H54 (cell line): ENCODE data around the gene SHISAL1.
"Not testable (repeated sequence)": the region's sequence is repeated elsewhere in the genome, so short reads cannot be mapped to it uniquely, and the experiment has no call there.

ENCODE experiments used
- DNase-seq: peaks from one replicate; pipeline ENCODE4 v3.0.0; 2011; ENCODE audit warnings: low spot score, mixed read lengths; ENCODE audit not compliant: insufficient read length
- FAIRE-seq: peaks from 3 replicates; lab custom pipeline; 2011; peaks lifted over from hg19 to GRCh38; lab: Jason Lieb, UNC
- POLR2A ChIP-seq: IDR thresholded peaks from 2 replicates; pipeline ENCODE4 v1.6.1; 2011; ENCODE audit warnings: low read depth, mild to moderate bottlenecking, low read length

SHISAL1 gene

DNA sequence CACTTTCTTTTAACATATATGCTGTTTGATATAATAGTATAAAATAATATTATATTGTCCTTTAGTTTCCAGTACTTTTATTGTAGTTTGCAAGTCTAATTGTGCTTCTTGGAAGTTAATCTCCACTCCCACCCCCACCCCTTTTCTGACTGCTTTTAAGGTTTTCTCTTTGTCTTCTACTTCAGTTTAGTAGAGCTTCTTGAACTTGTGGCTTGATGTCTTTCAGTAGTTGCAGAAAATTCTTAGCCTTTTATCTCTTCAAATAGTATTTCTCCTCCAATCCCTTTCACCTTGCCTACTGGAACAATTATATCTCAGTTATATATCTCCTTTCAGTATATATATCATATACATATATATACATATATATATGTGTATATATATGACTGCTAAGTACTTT lies 75.5 kb downstream of the SHISAL1 start:
- no peak for TF ChIP-seq POLR2A
- FAIRE-seq = no peak

DNA sequence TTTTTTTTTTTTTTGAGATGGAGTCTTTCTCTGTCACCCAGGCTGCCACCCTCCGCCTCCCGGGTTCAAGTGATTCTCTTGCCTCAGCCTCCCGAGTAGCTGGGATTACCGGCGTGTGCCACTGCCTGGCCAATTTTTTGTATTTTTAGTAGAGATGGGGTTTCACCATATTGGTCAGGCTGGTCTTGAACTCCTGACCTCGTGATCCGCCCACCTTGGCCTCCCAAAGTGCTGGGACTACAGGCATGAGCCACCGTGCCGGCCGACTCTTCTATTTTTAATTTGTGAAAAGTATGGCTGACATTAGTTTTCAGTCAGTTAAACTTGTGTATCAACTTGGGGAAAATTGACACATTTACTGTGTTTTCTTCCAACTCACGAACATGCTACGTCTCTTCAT lies 78.4 kb downstream of the SHISAL1 start:
- FAIRE-seq, DNase-seq: not testable (repeated sequence)

More for the DNA sequence above, 75.5 kb downstream of the SHISAL1 start:
- DNase-seq = no peak

DNA sequence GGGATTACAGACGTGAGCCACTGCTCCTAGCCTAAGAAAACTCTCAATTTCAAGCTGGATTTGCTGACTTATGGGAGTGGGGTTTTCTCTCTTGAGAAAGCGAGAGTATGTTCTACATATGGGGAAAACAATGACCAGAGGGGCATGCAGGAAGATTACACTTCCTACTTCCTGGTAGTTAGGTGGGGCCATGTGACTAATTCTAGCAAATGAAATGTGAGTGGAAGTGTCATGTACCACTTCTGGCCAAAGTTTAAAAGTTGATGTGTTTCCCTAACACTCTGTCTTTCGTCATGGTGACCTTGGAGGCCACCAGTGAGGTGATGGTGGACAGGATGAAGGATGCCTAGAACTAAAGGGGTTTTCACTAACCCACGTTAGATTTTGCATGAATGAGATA lies 81.5 kb downstream of the SHISAL1 start:
- no peak for TF ChIP-seq POLR2A
- FAIRE-seq (no peak), DNase-seq (no peak)

DNA sequence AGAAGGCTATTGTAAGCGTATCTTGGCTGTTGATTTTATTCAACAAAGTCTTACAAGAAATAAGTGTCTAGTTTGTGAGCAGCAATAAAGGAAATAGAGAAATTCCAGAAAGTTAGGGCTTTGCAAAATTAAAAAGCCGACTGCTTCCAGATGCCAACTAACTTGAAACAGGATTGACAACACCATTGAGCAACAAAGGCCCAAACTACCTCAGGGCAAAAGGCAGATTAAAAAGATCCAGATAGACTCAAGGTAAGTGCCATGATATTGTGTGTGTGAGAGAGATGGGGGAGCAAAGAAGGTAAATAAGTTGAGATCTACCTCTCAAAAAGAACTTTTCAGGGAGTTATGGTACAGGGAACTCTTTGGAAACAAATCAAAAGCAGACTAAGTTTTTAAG lies 82.9 kb downstream of the SHISAL1 start:
- TF ChIP-seq POLR2A = no peak
- DNase-seq (no peak), FAIRE-seq (no peak)

DNA sequence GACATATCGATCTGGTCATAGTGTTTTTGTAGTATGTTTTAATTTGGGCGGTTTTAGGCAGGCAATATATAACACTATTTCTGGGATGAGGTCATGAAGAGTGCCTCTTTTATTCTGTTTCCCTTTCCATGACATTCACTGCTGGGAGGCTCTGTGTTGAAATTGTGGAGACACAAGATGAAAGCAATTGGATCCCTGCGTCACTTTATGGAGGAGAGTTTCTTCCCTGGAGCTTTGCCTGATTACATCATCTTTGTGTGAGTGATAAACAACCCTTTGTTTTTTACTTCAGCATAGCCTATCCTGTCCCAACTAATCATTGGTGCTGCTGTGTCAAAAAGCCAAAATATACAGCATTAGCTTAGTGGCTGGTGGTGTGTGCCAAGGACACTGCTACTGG lies 83.4 kb downstream of the SHISAL1 start:
- no peak for TF ChIP-seq POLR2A
- no peak for FAIRE-seq
- DNase-seq = no peak

DNA sequence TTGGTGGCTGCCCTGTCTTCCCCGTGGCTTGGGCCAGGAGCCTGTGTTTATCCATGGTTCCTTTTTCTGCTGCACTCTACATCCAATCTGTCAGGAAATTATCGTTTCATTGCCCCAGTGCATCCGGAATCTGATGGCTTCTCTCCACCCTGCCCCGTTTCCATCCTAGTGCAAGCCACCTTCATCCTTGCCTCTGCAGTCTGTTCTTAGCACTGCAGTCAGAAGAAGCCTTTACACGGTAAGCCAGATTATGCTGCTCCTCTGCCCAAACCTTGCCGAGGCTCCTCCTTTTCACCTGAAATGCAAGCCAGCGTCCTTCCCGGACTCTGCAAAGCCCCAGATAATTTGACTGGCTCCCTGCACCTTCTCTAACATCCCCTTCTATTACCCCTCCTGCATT lies 86.9 kb downstream of the SHISAL1 start:
- FAIRE-seq = no peak
- no peak for TF ChIP-seq POLR2A
- DNase-seq = no peak

DNA sequence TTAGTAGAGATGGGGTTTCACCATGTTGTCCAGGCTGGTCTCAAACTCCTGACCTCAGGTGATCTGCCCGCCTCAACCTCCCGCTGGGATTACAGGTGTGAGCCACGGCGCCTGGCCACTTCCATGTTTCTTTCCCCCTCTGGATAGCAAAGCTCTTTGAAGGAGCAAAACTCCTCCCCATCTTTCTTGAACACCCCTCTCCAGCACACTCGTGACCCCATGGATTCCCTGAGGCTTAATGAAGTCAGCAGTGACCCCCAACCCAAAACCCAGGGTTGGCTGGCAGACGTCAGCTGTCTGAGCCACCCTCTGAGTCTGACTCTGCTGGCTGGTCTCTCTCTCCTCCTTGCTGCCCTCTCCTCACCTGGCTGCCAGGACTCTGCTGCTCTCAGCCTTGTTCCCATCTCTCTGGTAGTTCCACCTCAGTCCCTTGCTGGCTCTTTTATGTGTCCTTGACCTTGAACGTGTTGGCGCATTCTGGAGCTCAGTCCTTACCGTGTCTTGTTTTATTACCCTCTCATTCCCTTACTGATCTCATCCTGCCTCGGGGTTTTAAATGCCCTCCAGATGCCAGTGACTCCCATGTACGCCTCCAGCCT lies 87.6 kb downstream of the SHISAL1 start:
- no peak for TF ChIP-seq POLR2A
- FAIRE-seq (no peak), DNase-seq (no peak)

DNA sequence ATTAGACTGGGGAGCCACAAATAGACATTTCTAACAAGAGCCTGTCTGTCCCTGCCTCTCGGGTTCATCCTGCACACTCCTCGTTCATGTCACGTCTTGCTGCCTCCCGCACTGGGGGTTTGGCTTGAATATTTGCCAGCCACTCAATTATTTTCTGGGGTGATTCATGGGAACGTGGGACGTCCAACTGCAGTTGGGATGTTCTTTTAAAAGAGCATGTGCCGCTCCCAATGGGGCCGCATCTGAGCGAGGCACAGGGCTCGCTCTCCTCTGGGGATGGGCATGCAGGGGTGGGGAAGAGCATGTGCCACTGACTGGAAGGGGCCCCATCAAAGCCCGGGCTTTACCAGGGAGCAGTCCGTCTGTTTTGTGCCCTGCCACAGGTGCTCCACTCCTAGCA lies 88.6 kb downstream of the SHISAL1 start:
- FAIRE-seq (no peak), DNase-seq (no peak)
- TF ChIP-seq POLR2A = no peak

DNA sequence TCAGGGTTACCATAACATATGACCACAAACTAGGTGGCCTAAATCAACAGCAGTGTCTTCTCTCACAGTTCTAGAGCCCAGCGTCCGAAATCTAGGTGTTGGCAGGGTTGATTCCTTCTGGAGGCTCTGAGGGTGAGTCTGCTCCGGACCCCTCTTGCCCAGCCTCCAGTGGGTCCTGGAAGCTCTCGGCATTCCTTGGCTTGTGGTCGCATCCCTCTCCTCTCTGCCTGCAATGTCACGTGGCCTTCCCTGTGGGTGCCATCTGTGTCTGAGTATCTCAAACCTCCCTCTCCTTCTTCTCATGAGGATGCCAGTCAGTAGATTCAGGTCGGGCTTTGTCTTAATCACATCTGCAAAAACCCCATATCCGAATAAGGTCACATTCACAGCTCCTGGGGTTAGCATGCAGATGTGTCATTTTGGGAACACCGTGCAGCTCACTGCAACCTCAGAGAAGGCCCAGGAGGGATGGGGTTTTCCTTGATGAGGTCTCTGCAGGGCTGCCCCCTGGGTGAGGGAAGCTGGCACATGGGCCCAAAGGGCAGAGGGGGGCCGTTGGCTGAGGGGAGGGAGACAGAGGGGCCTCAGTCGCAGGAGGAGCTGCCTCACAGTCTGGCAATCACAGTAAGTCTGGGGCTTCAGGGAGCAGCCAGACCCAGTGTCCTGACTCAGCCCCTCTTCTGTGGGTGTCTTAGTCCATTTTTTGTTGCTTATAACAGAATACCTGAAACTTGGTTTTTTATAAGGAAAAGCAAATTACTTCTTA lies 90.9 kb downstream of the SHISAL1 start:
- TF ChIP-seq POLR2A = no peak
- no peak for DNase-seq
- FAIRE-seq = no peak

DNA sequence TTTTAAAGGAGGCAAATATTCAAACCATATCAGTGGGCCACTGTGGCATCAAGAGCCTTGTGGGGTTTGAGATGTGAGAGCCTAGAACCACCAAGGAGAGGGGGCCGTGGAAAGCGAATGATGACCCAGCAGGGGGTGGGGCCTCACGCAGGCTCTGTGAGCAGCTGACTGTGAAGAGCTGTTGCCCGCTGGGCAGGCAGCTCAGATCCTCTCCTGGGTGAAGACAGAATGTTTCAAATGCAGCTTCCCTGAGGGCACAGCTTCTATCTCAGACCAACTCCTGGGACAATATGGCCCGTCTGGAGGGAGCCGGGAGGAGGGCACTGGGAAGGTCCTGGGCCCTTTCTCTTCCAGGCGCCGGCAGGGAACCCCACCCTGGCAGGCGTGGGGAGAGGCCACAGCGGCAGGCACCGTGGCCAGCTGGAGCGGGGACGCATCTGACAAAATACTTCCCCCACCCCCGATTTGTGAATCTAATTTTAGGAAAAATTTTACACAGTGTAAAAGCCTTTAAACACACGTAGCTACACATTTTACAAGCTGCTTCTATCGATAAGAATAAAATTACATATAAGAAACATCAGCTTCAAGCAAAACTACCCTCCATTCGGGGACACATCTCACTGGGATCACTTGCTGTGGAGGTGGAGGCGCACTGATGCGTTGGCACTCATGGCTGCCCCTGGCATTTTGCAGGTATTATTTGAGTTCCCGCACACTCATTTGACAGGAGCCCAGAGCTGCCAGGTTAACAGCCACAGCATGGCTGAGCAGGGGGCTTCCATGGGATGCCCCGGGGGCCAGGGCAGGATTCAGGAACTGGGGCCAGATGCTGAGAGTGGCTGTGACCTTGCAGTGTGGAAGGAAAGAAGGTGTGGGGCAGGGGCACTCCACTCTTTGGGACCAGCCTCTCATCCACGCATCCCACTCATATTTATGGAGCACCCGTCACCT lies 91.7 kb downstream of the SHISAL1 start:
- DNase-seq (no peak), FAIRE-seq (no peak)
- TF ChIP-seq POLR2A = no peak

DNA sequence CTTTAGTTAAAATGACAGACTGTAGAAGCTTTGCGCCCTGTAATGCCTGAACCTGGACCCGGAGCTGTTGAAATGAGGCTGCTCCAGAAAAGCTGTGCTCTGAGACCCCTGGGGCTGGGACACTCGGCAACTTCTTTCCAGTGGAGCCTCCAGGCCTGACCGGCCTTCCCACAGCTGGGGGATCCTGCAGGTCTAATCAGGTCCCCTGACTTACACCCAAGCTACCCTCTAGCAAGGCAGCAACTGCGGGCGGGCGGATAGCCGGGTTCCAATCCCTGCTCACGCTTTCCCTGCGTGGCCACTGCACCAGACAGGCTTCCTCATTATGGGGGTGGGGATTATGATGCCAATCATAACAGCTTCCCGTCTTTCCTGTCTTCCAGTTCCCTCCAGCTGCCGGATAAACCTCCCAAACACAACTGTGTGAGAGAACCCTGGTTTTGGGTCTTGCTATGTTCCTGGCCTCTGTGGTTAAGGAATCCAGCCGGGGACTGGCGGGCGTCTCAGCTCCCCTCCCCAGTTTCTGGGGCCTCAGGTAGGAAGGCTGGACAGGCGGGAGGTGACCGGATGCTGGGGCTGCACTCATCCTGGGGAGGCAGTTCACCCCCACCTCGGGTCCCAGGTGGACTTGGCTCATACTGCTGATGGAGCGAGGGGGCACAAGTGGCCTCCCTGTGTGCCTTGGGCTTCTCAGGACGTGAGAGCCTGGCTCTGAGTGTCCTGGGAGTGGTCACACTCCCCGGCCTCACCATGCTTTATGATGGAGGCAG lies 93.5 kb downstream of the SHISAL1 start:
- FAIRE-seq (no peak), DNase-seq (no peak)
- TF ChIP-seq POLR2A = no peak

DNA sequence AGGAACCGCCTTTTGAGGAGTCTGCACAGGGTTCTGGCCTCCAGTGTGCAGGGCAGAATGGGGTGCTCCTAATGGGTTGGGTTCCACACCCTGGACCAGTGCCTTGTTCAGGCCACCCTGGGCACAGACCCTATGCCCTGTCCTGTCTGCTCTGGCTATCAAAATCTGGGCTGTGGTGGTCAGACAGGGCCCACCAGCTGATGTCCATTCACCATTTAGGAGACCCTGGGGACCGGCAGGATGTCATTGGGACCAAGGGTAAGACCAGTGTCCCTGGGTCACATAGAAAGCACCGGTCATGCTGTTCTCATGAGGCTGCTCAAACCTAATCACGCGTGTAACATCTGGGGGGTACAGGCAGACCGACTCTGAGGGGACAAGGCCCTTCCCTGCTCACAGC lies 94.7 kb downstream of the SHISAL1 start:
- no peak for TF ChIP-seq POLR2A

DNA sequence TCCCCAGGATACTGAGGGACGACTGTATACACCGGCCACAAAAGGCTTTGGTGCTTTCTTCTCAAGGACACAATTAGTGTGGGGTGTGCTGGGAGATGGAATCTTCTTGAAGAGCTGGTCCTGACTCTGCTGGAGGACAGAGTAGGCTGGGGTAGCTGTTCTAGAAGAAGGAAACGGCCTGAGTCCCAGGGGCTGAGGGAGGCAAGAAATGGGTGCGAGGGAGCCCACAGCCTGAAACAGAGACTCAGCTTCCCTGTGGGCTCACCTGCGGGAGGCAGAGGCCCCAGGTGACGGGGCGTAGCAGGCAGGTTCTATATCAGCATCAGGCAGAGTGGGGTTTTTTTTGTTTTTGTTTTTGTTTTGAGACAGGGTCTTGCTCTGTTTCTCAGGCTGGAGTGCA lies 95.4 kb downstream of the SHISAL1 start:
- FAIRE-seq = no peak
- no peak for DNase-seq
- TF ChIP-seq POLR2A = no peak

More for the DNA sequence above, 94.7 kb downstream of the SHISAL1 start:
- FAIRE-seq (no peak), DNase-seq (no peak)

DNA sequence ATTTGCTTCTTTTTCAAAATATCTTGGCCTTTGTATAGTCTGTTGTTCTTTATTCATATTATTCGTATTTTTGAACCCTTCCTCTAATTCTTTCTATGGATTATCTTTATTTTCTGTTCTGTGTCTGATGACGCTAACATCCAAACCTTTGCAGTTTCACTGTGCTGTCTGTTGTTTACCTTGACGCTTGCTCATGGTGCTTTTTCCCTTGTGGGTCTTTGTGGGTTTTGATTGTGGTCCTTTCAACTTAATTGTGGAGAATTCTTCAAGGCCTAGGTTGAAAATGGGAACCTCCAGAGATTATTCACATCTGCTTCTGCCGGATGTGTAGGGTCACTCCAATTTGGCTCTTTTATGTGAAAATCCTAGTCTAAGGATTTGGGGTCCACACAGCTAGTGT lies 97.5 kb downstream of the SHISAL1 start:
- no peak for TF ChIP-seq POLR2A
- no peak for FAIRE-seq
- no peak for DNase-seq
